HG02970 (cell line): Measurements from ENCODE around the gene C15orf39.
"Not testable (repeated sequence)": the region's sequence is repeated elsewhere in the genome, so short reads cannot be mapped to it uniquely, and the experiment has no call there.

ENCODE experiments used
- ATAC-seq: cut with Tn5 transposase; IDR thresholded peaks from one replicate; pipeline ENCODE4 v1.9.1; 2021; ENCODE audit warnings: mild to moderate bottlenecking, moderate library complexity, moderate number of reproducible peaks; ENCODE audit not compliant: unreplicated experiment, low FRiP score

The C15orf39 gene

GRCh38 chr15:75201616-75202250 is at the start of gene C15orf39:
C15orf39 (plus strand) TSS chr15:75201882; CDS start chr15:75206049, 4,167 bp downstream.
- peak; percentile 43 for ATAC-seq

GRCh38 chr15:75152382-75153079 is 49.2 kb upstream of the C15orf39 start:
- no peak for ATAC-seq

DNA sequence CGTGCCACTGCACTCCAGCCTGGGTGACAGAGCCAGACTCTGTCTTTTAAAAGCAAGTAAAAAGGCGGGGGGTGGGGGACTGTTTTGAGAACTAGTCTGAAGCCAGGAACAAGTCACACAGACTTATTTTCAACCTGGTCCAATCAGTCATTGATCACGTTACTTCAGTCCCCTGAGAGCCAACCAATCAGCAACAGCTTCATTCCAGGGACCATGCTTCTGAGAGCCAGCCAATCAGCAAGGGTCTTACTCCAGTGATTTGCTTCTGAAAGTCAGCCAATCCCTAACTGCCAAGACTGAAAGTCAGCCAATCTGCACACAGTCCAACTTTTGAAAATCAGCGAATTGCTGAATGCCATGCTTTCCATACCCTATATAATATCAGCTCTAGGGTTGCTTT is 48.6 kb upstream of the C15orf39 start:
- ATAC-seq: no peak

DNA sequence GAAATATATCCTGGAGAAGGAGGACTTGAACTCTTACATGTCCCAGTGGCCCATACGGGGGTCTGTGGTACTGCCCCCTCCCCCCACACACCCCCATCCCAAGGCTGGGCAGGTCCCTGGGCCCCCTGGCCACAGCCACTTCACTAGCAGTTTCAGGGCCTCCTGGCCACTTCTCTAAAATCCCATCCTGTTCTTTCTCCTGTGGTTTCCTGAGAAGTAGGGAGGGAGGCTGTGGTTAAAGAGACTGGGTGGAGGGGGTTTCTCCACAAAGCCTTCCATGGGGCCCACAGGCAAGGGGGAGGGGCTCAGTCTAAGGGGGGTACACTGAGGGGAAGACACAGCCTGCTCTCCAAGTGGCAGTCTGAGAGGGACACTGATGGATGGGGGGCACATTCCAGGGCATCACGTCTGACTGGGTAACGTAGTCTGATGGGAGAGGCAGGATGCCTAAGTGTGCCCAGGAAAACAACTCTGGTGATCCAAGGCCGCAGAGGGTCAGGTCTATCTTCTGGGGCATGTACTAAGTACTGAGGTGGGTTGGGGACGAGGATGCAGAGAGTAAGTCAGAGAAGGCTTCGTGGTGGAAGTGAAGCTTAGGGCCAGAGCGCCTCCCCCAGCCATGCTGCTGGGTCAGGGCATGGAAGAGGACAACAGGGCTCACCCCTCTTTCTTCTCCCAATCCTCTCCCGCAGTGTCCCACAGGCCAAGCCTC is 48.0 kb upstream of the C15orf39 start:
- no peak for ATAC-seq

GRCh38 chr15:75154461-75155062 is 47.1 kb upstream of the C15orf39 start:
- ATAC-seq: no peak

GRCh38 chr15:75156326-75157215 is 45.1 kb upstream of the C15orf39 start:
- ATAC-seq: no peak

DNA sequence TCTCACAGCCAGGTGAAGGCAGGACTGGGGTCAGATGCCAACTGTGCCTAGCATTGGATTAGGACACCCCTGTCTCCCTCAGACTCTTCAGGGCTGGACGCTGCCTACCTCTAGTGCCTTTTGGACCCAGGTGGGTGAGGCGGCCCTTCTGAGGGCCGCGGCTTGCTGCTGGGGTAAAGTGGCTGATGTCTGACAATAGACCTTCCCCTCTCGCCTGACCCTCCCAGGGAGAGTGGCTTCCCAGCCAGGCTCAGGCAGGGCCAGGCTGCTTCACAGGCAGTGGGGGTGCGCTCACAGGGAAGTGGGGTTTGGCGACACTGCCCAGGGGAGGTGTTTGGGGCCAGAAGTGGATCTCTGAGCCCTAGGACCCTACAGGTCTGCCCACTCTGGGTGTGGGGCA is 43.3 kb upstream of the C15orf39 start:
- no peak for ATAC-seq

GRCh38 chr15:75159244-75159643 is 42.4 kb upstream of the C15orf39 start:
- no peak for ATAC-seq

DNA sequence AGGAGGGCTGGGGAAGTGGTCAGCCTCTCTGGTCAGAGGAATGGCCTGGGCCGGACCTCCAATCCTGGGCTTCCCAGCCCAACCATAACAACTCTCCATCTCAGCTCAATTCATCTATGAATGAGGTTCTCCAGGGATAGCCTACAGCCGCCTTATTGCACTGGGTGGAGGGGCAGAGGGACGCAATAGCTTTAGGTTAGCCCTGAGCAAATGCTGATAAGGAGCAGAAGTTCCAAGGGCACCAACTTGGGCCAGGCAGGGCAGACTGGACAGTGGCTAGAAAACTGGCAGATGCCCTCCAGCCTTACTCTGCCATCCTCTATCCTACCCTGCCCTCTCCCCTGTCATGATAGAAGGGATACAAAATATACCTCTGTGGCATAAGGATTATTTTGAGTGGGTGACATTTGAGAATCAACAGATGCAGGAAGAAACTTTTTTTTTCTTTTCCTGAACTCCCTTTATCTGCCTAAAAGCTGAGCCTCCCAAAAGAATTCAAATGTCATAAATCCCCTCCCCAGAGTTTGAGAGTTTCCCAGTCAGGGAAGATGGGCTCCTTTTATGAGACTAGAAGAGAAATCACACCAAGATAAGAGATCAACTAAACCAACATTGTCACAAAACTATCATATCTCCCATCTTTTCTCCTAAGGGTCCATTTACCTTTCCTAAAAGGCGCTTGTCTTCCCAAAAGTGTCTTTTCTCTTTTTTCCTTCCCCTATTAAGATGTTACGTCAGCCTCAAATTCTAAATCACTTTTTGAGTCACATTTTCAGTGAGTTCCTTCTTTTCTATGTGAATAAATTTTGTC is 40.4 kb upstream of the C15orf39 start:
- ATAC-seq: no peak

DNA sequence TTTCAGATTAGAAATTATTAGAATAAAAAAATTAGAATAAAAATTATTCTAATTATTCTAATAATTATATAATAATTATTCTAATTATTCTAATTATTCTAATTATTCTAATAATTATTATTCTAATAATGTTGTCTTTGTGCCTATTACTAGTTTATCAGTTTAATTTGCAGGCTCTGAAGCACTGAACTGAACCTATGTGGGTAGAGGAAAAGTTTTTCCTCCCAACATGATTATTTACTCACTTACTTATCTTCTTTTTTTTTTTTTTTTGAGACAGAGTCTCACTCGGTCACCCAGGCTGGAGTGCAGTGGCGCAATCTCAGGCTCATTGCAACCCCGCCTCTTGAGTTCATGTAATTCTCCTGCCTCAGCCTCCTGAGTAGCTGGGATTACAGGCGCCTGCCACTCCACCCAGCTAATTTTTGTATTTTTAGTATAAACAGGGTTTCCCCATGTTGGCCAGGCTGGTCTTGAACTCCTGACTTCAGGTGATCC is 39.7 kb upstream of the C15orf39 start:
- ATAC-seq: no peak

- ATAC-seq: no peak
Measured at GRCh38 chr15:75163150-75163564, 38.5 kb upstream of the C15orf39 start.

DNA sequence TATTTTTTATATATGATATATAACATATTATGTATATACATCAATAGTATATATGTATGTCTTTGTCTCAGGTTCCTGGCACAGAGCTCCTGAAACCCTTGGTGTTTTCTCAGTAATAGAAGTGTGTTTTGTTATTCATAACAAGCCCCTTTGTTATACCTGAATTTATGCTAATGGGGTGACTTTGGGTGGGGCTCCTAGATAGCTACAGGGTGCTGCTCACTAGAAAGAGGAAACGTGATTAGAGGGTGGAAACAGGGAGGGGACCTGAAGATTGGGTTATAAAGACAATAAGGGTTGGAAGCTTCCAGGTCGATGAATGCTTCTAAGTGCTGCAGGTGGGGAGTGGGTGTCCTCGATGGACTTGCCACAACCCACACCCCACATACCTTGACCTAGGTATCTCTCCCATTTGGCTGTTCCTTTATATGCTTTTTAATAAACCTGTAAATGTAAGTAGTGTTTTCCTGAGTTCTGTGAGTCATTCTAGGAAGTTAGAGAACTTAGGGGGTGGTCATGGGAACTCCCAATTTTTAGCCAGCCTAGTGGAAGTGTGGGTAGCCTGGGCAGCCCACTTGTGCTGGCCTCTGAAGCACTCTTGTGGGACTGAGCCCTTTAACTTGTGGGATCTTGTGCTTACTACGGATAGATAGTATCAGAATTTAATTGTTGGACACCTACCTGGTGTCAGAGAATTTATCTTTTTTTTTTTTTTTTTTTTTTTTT is 36.9 kb upstream of the C15orf39 start:
- no peak for ATAC-seq

DNA sequence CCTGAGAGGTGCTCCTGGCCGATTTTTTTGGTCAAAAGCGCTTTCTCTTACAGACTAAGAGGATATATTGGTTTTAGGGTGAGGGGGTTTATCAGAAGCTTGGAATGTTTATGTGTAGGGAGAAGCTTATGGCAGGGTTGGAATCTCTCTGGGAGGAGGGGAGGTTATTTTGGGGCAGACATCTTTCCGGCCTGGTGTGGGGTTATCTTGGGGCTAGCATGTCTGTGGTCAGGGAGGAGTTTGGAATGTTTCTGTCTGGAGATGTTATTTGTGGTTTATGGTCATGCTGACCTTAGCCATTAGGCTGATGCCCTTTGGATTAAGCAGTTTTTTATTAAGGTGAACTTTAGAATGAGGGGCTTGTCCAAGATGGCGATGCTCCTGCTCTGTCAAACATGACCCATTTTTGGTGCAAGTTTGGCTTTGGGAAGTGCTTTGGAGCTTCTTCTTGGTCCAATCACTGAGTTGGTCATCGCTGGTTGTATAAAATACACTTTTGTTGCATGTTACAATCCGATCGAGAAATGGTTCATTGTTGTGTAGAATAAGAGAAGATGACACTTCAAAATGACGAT is 35.1 kb upstream of the C15orf39 start:
- ATAC-seq: not testable (repeated sequence)

DNA sequence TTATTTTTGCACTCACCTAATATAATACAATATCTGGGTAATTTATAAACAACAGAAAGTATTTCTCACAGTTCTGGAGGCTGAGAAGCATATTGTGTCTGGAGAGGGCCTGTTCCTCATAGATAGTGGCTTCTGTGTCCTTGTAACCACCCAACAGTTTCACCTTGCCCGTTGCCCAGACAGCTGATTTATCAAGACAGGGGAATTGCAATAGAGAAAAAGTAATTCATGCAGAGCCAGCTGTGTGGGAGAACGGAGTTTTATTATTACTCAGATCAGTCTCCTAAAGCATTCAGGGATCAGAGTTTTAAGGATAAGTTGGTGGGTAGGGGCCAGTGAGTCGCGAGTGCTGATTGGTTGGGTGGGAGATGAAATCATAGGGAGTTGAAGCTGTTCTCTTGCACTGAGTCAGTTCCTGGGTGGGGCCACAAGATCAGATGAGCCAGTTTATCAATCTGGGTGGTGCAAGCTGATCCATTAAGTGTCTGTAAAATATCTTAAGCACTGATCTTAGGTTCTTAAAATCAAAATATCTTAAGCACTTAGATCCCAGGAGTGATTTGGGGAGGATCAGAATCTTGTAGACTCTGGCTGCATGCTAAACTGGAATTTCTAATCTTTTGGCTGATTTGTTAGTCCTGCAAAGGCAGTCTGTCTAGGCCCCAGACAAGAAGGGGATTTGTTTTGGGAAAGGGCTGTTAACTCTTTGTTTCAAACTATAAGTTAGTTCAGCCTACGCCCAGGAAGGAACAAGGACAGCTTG is 33.9 kb upstream of the C15orf39 start:
- ATAC-seq: no peak

- ATAC-seq: no peak
Measured at GRCh38 chr15:75168374-75168773, 33.3 kb upstream of the C15orf39 start.

- ATAC-seq: no peak
Measured at GRCh38 chr15:75170203-75170602, 31.5 kb upstream of the C15orf39 start.

DNA sequence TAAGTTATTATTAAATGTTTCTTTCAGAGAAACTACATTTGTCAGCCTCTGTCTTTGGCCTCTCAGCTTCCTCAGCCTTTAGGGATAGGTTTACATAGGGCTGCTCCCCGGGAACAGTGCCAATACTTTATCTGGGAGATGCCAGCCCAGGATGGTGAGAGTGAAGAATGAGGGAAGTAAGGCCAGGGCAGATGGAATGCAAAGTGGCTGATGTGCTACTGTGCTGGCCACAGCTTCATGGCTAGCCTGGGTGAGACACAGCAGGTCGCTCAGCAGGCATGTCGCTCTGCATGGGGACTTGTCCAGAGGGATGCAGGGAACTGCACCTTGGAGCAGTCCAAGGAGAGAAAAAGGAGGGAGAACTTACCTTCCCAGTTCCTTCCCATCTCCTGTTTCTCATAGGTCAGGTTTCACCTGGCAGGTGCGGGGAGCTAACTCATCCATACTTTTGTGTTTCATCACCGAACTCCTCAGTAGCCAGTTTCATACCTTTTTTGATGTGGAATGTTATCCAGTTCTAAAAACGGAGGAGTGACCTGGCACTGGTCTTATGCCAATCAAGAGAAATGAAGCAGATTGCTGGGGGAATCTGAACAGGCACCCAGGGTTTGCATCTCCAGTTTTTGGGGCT is 30.9 kb upstream of the C15orf39 start:
- no peak for ATAC-seq
